Hematopoietic multipotent progenitor cell treated with erythropoietin and hydrocortisone succinate and interleukin-3 and kit ligand, for 8 days (in vitro differentiated cells): ENCODE measurements around the gene AURKA.

ENCODE experiments used
- DNase-seq: peaks from one replicate; pipeline ENCODE4 v3.0.0-alpha.2; 2015

AURKA gene

GRCh38 chr20:56389807-56390206 lies 2.2 kb downstream of the AURKA start:
- no peak for DNase-seq

- DNase-seq = no peak
Observed at GRCh38 chr20:56388882-56389281, 3.1 kb downstream of the AURKA start.

- no peak for DNase-seq
Observed at GRCh38 chr20:56386219-56386618, 5.8 kb downstream of the AURKA start.

GRCh38 chr20:56385130-56385529 lies 6.9 kb downstream of the AURKA start:
- no peak for DNase-seq

GRCh38 chr20:56383334-56383733 lies 8.7 kb downstream of the AURKA start:
- DNase-seq = no peak

- no peak for DNase-seq
Observed at GRCh38 chr20:56382696-56383095, 9.3 kb downstream of the AURKA start.

GRCh38 chr20:56381501-56381900 lies 10.5 kb downstream of the AURKA start:
- no peak for DNase-seq

GRCh38 chr20:56380375-56380774 lies 11.6 kb downstream of the AURKA start:
- no peak for DNase-seq

GRCh38 chr20:56378386-56378785 lies 13.6 kb downstream of the AURKA start:
- DNase-seq = no peak

- DNase-seq = no peak
Observed at GRCh38 chr20:56376331-56376730, 15.7 kb downstream of the AURKA start.

- peak; percentile 51 for DNase-seq
Observed at GRCh38 chr20:56373942-56374341, 18.1 kb downstream of the AURKA start.

- peak; percentile 21 for DNase-seq
Observed at GRCh38 chr20:56372850-56373249, 19.2 kb downstream of the AURKA start.

GRCh38 chr20:56371977-56372376 lies 20.0 kb downstream of the AURKA start:
- DNase-seq = no peak

GRCh38 chr20:56369179-56369578 lies 22.8 kb downstream of the AURKA start:
- no peak for DNase-seq

GRCh38 chr20:56368351-56369134 lies 23.5 kb downstream of the AURKA start:
- DNase-seq = no peak

- DNase-seq = no peak
Observed at GRCh38 chr20:56363491-56363890, 28.5 kb downstream of the AURKA start.

GRCh38 chr20:56362833-56363413 lies 29.1 kb downstream of the AURKA start:
- DNase-seq = peak; percentile 99

GRCh38 chr20:56361900-56362299 lies 30.1 kb downstream of the AURKA start:
- DNase-seq = no peak

- no peak for DNase-seq
Observed at GRCh38 chr20:56360908-56361205, 31.2 kb downstream of the AURKA start.

- DNase-seq = peak; percentile 41
Observed at GRCh38 chr20:56360133-56360907, 31.7 kb downstream of the AURKA start.

- peak; percentile 64 for DNase-seq
Observed at GRCh38 chr20:56359212-56360132, 32.5 kb downstream of the AURKA start.

GRCh38 chr20:56358600-56359211 lies 33.3 kb downstream of the AURKA start, which contains the start of gene FAM210B:
TSS of gene FAM210B (plus strand) at chr20:56358974. CDS start at chr20:56359006, 32 bp downstream.
- DNase-seq = peak; percentile 91
